Measurements from ENCODE around the gene SLC7A5.

GRCh38 chr16:87845807-87846619 is 23.3 kb downstream of the SLC7A5 start:
- TF ChIP-seq ZNF639 (tag by site-specific recombination; IDR thresholded peaks at IDR 0.05) (no peak), MZF1 (tag by site-specific recombination; IDR thresholded peaks at IDR 0.05; ENCODE audit: borderline replicate concordance) (no peak), ZNF433 (tag by site-specific recombination; IDR thresholded peaks at IDR 0.05; ENCODE audit: low read depth) (no peak), ZNF610 (tag by site-specific recombination; IDR thresholded peaks at IDR 0.05; ENCODE audit: borderline replicate concordance) (no peak), ZNF350 (tag by site-specific recombination; IDR thresholded peaks at IDR 0.05) (no peak), CTCF (tag by site-specific recombination; IDR thresholded peaks at IDR 0.05) (no peak), ZNF157 (tag by site-specific recombination; IDR thresholded peaks at IDR 0.05) (no peak), ZNF155 (tag by site-specific recombination; IDR thresholded peaks at IDR 0.05) (no peak), ZNF398 (tag by site-specific recombination; IDR thresholded peaks at IDR 0.05) (no peak)
